Measurements from ENCODE around the gene GOLGA8T.
"Not testable (repeated sequence)": the region's sequence is repeated elsewhere in the genome, so short reads cannot be mapped to it uniquely, and the experiment has no call there.

GOLGA8T gene, protein sequence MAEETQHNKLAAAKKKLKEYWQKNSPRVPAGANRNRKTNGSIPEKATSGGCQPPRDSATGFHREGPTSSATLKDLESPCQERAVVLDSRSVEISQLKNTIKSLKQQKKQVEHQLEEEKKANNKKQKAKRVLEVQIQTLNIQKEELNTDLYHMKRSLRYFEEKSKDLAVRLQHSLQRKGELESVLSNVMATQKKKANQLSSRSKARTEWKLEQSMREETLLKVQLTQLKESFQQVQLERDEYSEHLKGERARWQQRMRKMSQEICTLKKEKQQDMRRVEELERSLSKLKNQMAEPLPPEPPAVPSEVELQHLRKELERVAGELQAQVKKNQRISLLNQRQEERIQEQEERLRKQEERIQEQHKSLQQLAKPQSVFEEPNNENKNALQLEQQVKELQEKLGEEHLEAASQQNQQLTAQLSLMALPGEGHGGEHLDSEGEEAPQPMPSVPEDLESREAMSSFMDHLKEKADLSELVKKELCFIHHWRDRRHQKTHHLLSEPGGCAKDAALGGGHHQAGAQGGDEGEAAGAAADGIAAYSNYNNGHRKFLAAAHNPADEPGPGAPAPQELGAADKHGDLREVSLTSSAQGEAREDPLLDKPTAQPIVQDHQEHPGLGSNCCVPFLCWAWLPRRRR

DNA sequence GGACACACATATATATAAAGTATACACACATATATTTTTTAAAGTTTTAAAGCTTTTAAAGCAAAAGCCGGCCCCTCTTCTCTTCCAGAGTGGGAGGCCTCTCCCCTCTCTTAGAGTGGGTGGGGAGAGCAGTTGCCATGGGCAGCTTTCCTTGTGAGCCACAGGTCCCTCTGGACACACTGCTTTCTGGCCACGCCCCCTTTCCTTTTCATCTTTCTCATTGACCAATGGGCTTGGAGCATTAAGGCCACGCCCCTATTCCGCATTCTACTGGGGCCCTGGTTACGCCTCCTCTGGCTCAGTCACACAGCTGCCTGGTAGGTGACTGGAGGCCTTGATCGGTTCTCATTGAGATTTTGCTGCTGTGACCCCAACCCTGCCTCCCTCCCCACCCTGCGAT is at the start of gene GOLGA8T:
Gene GOLGA8T, plus strand, starts transcription at position 301 of the 400 bp plus-strand sequence. Its CDS starts 98 bp downstream, at position 399.
- not testable (repeated sequence) for DNase-seq (ENCODE audit: low read depth)

DNA sequence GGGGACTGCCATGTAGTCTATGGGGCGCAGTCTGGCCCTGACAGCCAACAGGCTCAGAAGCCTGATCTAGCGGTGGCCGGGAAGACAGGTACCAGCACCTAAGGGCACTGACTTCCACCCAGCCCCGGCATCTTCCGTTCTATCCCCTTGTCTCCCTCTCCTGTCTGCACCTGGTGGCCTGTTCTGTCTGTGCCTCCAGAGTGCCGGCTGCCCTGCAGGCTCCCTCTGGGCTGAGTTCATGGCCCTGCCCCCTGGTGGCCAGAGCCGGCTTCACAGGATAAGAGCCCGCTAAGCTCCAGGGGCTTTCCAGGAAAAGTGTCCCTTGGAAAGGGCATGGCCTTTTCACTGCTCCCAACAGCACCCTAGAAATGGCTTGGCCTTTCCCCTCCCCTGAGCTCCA is 37.0 kb upstream of the GOLGA8T start:
- DNase-seq (ENCODE audit: low read depth) = not testable (repeated sequence)

DNA sequence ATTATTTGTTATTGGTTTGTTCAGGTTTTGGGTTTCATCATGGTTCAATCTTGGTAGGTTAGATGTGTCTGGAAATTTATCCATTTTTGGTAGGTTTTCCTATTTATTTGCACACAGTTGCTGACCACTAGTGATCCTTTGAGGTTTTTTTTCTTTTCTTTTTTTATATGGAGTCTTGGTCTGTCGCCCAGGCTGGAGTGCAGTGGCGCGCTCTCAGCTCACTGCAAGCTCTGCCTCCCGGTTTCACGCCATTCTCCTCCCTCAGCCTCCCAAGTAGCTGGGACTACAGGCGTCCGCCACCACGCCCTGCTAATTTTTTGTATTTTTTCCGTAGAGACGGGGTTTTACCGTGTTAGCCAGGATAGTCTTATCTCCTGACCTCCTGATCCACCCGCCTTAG is 32.0 kb upstream of the GOLGA8T start:
- DNase-seq (ENCODE audit: low read depth) = not testable (repeated sequence)

DNA sequence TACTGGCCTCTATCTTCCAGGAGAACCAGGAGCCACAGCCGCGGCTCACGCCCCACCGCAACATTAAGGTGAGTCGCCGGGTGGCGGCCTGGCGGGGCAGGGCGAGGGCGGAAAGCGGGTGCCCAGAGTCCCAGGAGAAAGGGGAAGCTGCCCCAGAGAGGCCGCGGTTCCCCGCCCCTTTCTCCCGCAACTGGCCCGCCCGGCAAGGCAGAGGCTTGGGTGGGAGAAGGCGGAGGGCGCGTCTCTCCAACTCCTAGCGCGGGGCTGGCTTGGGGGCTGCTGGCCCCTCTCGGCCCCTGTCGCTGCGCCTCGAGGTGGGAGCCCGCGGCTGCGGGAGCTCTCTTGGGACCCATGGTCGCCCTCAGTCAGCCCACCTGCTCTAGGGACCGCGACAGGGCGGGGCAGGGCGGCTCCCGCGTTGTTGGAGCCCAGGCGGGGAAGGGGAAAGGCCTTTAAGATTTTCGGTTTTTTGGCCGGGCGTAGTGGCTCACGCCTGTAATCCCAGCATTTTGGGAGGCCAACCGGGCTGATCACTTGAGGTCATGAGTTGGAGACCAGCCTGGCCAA is 30.8 kb upstream of the GOLGA8T start:
- not testable (repeated sequence) for DNase-seq (ENCODE audit: low read depth)

DNA sequence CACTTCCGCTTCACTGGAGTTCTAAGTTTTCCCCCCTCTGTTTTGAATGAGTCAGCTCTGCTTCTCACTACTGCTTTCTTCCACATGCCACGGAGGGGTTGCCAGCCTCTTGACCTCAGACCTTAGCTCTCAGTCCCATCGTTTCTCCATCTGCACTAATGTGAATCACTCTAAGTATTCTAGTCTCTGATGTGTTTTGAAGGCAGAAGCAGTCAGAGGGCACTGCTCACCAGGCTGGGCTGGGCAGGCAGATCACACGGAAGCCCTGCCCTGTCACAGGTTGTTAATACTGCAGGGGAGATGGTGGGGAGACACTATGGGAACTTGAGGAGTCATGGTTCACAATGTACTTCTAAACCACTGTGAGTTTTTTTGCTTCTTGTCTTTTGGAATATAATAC is 24.3 kb upstream of the GOLGA8T start:
- DNase-seq (ENCODE audit: low read depth) = not testable (repeated sequence)

DNA sequence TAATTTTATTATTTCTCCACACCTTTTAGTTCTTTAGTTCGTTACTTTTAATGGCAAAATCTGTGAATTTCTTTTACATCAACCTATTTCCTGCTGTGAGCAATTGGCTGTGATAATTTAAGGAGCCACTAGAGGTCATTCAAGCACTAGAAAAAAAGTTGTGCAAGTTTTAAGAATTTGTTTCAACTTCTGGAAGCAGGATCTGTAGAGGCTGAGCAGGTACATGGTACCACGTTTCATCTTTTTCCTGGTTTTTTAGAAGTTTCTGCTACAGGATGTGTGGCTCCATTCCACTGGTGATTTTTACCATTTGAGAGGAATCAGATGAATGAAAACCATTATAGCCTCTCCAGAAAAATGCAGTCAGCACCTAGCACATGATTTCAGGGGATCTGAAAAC is 4.8 kb upstream of the GOLGA8T start:
- not testable (repeated sequence) for DNase-seq (ENCODE audit: low read depth)

DNA sequence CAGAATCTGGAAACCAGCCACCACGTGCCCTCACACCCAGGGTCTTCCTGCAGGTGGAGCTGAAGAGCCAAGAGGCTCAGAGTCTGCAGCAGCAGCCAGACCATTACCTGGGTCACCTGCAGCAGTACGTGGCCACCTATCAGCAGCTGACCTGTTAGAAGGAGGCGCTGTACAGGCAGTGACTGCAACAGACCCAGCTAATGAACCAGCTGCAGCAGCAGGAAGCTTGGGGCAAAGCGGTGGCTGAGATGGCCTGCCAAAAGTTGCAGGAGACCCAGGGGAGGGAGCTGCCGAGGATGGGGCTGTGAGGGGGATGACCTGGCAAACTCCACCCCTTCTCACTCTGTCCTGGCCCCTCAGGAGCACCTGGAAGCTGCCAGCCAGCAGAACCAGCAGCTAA is 8.4 kb downstream of the GOLGA8T start:
- DNase-seq (ENCODE audit: low read depth) = not testable (repeated sequence)

DNA sequence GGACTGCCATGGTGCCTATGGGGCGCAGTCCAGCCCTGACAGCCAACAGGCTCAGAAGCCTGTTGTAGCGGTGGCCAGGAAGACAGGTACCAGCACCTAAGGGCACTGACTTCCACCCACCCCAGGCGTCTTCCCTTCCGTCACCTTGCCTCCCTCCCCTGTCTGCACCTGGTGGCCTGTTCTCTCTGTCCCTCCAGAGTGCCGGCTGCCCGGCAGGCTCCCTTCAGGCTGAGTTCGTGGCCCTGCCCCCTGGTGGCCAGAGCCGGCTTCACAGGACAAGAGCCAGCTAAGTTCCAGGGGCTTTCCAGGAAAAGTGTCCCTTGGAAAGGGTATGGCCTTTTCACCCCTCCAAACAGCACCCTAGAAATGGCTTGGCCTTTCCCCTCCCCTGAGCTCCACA is 15.0 kb downstream of the GOLGA8T start:
- not testable (repeated sequence) for DNase-seq (ENCODE audit: low read depth)

DNA sequence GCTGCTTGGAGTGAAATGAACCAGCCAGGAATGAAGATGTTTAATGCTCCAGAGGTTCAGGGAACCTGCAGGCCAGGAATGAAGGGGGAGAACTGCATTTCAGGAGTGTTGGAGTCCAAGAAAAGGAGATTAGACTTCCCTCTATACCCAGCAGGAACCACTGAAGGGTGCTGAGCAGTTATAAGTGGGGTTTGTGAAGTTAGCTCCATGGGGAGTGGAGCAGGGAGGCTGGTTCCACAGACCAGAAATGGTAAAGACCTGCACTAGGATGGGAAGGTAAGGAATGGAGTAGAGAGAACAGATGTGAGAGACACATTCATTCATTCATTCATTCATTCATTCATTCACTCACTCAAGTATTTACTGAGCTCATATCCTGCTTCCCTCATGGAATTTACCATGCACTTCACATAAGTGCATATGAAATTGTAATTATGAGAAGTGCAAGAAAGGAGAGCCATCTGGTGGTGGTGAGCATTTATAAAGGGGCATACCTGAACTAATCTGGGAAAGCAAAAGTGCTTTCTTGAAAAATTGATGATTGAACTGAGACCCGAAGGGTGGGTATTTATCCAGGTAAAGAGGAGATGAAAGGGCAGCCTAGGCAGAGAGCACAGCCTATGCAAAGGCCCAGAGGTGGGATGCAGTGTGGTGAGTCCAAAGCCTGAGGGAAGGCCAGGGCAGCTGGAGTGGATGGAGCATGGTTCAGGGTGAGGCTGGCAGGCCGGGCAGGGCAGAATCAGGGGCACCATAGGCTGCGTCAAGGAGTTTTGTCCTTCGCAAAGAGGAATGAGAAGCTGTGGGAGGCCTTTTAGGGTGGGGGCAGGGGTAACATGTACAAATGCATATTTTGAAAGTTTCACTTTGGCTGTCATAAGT is 27.9 kb downstream of the GOLGA8T start:
- DNase-seq (ENCODE audit: low read depth) = not testable (repeated sequence)

DNA sequence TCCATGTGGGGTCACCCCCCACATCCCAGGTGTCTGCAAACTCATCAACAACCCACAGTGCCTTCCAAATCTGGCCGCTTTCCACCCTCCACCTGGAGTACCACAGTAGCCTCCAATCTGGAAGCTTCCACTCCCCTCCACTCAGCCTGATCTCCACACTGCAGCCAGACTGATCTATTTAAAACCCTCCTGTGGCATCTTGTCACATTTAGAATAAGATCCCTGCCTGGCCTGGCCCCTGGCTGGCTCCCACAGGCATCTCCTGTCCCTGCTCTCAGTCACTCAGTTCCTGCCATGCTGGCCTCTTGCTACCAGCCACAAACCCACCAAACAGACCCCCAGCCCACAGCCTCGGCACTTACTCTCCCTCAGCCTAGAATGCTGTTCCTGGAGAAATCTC is 28.9 kb downstream of the GOLGA8T start:
- not testable (repeated sequence) for DNase-seq (ENCODE audit: low read depth)

DNA sequence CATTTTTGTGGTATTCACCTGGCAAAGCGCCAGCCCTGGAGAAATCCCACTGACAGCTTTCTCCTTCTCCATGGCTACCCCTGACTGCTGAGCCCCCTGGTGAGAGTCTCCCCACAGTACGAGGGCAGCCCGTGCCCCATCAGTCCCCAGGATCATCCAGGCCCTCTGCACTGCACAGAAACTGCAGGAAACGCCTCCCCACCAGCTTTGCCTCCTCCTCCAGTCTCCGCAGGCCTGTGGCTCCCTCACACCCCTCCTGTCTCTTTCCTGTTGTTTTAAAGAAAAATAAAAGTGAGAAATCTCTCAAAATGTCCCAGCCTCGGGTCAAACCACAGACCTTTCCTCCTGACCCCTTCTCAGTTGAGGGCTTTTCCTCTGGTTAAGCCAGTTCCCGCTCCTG is 29.4 kb downstream of the GOLGA8T start:
- DNase-seq (ENCODE audit: low read depth) = not testable (repeated sequence)

DNA sequence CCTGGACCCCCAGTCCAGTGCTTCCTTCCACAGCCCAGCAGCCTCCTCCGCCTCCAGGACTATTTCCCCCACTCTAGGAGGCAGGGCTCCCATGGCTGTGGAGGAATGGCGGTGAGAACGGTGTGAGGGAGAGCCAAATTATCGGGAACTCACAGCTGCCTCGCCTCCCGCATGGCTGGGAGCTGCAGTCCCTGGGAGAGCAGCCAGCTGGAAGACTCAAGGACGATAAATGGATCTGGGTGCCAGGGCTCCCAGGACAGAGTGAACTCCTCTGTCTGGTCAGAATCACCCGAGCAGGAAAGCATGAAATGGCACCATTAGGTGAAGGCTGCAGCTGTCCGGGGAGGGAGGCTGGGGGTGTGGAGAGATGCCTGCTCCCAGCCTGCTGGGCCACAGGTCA is 32.6 kb downstream of the GOLGA8T start:
- DNase-seq (ENCODE audit: low read depth) = not testable (repeated sequence)

DNA sequence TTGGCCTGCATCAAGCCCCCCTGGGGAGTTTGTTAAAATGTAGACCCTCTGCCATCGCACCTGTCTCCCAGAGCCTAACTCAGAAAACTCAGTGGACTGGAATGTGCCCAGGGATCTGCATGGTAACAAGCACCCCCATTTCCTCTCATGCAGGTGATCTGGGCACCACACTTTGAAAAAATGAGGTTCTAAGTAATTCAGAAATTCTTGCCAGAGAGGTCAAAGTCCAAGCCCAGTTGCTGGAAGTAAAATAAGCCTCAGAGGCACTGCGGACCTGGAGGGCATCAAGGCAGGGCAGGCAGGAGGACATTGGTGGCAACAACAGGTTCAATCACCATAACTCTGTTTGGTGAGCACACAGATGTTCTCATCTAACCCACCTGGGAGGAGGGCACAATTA is 33.0 kb downstream of the GOLGA8T start:
- not testable (repeated sequence) for DNase-seq (ENCODE audit: low read depth)

DNA sequence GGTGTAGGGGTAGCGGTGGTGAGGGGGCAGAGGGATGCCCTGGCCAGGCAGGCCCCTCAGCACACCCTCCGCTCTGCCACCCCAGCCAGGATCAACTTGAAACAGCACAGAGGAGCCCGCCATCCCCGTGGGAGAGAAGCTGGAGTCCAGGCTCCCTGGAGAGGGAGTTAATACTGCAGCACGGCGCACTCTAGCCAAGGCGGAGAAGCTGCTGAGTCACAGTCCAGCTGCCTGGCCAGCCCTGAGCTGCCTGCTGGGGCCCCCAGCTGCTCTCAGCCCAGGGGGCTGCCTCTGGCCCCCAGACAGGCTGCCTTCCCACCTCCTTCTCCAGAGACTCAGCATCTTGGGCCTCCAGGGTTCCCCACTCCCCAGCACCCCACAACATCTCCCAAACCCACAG is 36.6 kb downstream of the GOLGA8T start:
- not testable (repeated sequence) for DNase-seq (ENCODE audit: low read depth)

DNA sequence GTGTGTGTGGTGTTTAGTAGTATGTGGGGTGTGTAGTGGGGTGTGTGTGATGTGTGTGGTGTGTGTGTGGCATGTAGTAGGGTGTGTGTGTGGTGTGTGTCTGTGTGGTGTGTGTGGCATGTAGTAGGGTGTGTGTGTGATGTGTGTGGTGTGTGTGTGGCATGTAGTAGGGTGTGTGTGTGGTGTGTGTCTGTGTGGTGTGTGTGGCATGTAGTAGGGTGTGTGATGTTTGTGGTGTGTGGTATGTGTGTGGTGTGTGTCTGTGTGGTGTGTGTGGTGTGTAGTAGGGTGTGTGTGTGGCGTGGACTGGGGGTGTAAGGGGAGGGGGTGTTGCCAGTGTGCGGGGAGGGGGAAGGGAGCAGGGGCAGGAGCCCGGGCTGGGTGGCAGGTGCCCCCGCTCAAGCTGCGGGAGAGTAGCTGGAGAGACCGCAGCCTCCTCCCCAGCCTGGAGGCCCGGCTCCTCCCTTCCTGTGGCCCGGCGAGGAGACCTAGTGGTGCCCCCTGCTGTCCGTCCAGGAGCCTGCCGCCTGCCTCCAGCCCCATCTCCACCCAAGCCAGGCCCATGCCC is 38.3 kb downstream of the GOLGA8T start:
- peak; percentile 48 for DNase-seq (ENCODE audit: low read depth)

DNA sequence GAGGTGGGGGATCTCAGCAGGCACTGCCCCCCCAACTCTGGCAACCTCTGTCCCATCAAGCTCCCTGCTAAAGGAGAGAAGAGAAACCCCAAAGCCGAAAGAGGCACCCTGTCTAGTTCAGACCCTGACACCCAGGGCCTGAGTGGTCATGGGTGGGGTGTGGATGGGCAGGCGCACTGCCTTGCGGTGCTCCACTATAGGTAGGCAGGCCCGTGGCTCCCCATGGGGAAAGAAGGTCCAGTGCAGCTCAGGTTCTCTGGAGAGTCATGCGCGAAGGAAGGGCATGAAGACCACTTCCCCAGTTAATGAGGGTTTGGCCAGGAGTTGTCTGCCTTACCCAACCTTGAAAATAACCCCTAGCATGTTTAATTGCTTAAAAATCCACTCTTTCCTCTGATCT is 40.4 kb downstream of the GOLGA8T start:
- not testable (repeated sequence) for DNase-seq (ENCODE audit: low read depth)

DNA sequence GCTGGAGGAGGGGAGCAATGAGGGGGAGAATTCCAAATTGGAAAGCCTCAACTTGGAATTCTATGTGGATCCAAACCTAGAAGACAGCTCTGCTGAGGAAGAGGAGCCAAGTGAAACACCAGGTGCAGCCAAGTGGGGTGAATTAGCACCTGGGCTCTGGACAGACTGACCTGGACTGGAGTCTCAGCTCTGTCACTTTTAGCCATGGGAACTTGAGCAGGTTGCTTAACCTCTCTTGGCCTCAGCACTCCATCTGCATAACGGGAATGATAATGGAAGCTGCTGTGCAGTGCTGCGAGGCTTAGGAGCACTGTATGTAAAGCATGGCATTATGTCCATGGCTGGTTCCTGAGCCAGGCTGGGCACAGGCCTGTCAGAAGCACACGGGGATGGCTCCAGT is 41.8 kb downstream of the GOLGA8T start:
- DNase-seq (ENCODE audit: low read depth) = not testable (repeated sequence)

DNA sequence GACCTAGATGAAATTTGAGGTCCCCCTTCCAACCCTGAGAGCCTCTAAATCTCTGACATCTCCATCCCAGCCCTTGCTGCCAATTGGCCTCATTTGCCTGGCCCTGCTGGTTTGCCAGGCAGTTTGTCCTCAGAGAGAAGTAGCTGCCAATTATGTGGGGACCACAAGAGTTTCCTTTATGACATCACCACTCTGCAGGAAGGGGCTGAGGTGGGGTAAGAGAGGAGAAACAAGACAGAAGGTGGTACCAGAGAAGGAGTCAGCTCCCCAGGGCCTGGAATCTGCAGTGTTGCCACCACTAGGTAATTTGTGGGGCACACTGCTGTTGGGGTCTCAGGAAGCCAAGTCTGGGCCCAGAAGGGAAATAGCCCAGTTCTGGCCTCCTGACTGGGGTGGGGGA is 45.0 kb downstream of the GOLGA8T start:
- not testable (repeated sequence) for DNase-seq (ENCODE audit: low read depth)

DNA sequence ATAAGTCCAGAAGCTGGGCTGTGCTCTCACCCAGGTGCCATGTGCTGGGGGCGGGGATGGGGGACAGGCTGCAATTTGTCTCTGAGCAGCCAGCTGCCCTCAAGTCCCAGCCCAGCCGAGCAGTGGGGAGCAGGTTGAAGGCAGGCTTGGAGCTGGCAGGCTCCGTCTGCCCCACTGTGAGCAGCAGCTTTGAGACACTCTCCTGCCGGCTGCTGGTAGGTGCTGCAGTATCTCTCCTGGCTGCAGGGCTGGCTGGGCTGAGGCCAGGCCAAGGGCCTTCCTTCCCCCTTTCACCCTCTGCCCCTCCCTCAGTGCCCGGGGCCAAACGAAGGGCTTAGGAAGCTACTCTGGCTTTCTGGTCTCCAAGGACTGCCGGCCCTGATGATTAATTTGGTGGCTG is 50.6 kb downstream of the GOLGA8T start:
- DNase-seq (ENCODE audit: low read depth) = not testable (repeated sequence)

DNA sequence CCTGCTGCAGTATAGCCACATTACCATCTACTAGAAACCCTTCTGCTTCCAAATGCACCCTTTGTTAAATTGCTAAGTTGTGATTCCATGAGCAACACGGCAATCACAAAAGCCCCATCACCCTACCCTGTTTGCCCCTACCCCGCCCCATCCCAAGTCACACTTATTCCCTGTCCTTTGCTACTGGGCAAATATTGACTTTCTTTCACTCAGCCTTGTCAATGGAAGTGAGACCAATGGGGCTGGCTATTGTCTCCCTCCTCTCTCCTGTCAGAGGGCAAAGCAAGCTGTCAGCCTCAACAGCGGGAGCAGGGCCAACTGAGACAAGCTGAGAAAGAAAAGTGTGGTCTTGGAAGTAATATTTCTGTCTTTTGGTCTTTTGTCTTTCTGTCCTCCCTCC is 52.6 kb downstream of the GOLGA8T start:
- DNase-seq (ENCODE audit: low read depth) = not testable (repeated sequence)

DNA sequence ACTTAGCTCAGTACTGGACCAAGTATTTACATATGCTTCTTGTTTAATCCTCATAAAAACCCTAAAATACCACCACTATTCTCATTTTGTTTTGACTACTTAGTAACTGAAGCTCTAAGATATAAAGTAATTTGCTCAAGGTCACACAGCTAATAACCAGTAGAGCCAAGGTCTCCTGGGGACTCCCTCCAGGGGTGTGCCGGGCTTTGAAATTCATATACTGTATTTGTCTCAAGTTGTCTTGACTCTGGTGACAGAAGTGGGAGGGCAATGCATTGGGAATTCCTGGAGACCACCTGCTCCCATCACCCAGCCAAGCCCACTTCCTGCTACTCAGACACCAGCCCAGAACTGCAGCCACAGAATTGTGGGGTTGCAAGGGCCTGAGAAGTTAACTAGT is 54.9 kb downstream of the GOLGA8T start:
- DNase-seq (ENCODE audit: low read depth) = not testable (repeated sequence)

DNA sequence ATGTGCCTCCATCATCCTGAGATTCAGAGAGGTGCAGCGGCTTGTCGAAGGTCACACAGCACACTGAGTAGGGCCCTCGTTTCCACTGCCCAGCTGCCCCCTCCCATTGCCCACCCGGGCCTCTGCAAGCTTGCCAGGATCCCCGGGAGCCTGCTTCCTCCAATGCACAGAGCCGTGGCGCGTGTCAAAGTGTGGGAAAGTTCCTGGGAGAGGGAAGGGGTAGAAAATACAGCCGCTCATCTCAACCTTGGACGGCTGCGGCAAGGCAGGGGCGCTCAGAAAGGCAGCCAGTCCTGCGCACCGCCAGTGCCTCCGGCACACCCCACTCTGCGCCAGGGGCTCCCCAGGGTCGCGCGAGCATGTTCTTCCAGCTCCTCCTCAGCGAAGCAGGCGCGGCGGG is 56.3 kb downstream of the GOLGA8T start:
- not testable (repeated sequence) for DNase-seq (ENCODE audit: low read depth)

Data from stimulated activated CD8-positive, alpha-beta memory T cell treated with anti-CD3 and anti-CD28 coated beads, Interleukin-12 subunit alpha, Interleukin-12 subunit beta, amount 100 ng/mL, for 4 hours (primary cell).